IPS-NIHi7 (cell line): Measurements from ENCODE around the gene CRYBA1.
"Not testable (repeated sequence)": the region's sequence is repeated elsewhere in the genome, so short reads cannot be mapped to it uniquely, and the experiment has no call there.

Source experiments
- DNase-seq: peaks from one replicate; pipeline ENCODE4 v3.0.0; 2012; ENCODE audit warnings: mixed read lengths; ENCODE audit errors: extremely low spot score

Gene CRYBA1, protein sequence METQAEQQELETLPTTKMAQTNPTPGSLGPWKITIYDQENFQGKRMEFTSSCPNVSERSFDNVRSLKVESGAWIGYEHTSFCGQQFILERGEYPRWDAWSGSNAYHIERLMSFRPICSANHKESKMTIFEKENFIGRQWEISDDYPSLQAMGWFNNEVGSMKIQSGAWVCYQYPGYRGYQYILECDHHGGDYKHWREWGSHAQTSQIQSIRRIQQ

DNA sequence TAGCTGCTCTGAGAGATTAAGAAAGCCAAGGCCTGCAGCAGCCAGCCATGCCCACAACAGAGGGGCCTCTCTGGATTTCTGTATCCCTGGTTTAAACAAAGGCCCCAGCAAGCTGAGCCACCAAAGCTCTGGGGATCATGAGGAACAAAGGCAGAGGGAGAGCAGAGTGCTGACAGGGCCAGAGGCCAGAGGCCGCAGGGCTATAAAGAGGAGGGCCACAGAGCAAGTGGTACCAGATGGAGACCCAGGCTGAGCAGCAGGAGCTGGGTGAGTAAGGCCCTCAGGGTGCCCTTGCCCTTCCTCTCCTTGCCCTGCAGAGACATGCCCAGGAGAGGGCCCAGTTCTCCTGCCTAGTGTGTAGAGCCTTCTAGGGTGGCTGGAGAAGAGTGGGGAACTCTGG is at the start of gene CRYBA1:
TSS of gene CRYBA1 (plus strand) at position 232 of the 400 bp plus-strand sequence. CDS start at position 237, 5 bp downstream.
- no peak for DNase-seq

DNA sequence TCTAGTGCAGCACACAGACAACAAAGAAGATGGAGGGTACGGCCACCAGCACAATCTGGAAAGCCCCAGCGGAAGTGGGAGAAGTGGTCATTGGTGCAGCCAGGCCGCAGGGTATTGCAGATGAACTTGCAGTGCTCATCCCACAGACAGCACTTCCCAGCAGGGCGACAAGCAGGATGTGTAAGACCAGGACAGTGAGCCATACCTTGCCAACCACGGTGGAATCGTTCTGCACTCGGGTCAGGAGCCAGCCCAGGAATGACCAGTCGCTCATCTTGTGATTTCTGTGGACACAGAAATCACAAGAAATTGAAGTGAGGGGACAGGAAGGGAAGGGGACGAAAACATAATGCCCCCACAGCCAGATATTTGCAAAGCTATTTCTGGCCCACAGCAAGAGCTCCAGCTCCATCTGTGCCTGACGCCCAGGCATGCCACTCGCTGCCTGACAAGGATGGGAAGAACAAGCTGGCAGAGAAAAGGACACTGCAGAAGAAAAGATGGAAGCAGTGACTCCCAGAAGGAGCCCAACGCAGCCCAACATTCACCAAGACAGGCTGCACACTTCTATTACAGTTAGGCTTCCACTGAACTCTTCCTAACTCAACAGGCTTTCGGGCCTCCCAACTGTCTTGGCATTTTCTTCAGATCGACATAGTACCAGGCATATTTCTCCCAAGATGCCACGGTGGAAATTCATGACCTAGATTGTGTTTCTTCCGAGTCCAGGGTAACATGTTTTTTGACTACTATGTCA is 49.0 kb upstream of the CRYBA1 start:
- no peak for DNase-seq

DNA sequence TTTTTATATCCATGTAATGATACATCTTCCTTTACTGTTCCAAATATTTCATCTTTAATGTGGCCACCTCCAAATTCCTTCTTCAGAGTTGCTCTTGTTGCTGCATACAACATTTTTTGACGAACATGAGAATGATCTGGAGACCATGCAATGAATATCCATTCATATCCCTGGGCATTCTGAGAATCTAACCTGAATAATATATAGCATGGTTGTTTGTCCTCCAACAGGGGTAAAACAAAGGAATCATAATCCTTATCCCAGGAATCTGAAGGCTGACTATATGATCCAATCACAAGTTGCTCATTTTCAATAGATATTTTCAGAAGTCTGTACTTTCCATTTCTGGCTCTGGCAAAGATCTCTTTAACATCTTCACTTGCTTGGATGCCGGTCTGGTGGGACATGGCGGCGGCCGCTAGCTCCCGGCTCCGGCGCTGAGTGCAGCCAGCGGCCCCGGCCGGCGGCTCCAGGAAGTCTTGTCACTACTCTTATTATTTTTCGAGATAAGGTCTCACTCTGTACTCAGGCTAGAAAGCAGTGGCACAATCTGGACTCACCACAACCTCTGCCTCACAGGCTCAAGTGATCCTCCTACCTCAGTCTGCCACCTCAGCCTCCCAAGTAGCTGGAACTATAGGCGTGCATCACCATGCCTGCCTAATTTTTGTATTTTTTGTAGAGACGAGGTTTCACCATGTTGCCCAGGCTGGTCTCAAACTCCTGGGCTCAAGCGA is 42.4 kb upstream of the CRYBA1 start:
- not testable (repeated sequence) for DNase-seq

DNA sequence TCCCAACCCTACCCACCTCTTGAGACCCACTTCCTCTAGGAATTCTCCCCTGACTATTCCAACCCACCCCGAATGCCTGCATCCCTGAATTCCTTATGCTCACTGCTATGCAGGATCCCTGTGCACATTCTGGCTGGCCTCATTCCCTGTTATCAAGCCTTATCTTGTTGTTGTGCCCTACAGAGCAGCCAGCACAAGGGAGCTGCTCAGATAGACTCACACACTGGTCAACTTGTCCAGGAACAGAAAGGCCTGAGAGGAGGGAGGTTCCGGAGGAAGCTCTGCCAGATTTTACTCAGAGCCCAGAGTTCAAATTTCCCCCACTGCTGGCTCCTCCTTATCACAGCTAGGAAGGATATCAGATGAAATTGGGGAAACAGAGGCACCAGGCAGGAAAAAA is 41.6 kb upstream of the CRYBA1 start:
- DNase-seq, result no peak

DNA sequence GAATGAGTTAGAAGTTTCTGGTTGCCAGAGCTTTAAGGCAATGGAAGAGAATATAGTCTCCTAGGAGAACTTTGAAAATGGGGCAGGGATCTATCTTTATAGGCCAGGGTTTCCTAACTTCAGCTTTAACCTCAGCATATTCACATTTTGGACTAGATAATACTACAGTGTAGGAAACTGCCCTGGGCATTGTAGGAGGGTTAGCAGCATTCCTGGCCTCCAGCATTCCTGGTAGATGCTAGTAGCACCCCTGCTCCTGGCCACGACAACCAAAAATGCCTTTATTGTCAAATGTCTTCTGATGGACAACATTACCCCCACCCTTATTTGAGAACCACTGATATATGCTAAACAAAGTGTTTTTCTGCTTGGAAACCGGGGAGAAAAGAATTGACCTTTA is 38.7 kb upstream of the CRYBA1 start:
- DNase-seq, result no peak

DNA sequence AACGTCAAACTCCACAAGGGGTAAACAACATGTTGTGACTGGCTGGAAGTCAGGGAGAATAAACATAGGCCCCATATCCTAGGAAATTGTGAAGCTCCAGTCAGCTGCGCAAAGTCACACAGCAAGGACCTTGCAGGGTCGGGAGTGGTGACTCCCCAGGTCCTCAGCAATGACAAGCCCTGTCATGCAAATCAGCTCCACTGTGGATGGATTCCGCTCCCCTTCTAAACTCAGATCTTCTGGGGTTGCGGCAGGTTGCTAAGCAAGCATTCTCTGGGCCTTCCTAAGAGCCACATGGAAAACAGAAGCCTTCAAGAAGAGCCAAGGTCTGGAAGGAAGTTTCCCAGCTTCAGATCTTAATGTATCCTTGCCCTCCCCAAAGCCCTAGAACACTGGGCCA is 37.6 kb upstream of the CRYBA1 start:
- no peak for DNase-seq

DNA sequence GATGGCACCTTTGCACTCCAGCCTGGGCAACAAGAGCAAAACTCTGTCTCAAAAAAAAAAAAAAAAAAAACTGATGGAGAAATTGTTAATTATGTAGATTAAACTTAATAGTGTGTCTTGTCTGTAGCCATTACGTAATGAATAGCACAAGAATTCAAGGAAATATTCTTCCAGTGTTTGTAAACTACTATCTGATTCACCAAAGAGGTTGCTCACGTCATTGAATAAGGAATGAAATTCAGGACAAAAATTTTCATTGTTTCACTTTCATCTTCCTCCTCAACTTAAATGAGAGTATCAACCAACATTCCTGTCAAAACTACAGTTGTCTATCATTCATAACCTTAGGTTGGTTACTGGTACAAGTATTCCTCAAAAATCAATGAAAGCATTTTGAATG is 35.8 kb upstream of the CRYBA1 start:
- DNase-seq, result no peak

DNA sequence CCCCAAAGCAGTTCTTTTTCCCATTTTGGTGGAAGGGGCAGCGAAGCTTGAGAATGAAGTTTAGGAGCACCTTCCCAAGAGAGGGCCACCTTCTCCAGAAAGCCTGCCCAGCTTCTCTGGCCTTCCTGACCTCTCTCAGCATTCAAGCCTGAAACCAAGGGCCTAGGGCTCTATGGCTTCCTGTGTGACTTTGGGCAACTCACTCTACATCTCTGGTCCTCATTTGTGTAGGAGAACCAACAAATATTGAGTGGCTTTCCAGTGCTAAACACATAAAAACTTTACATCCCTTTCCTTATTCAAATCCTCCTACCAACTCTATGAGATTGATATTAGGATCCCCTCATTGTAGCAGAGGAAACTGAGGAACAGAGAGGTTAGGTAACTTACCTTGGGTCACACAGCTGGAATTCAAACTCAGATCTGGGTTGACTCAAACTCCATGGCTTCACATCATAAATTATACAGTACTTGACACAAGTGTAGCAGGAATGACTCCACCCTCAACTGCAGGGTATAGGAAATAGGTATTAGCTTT is 34.5 kb upstream of the CRYBA1 start:
- DNase-seq, result no peak

DNA sequence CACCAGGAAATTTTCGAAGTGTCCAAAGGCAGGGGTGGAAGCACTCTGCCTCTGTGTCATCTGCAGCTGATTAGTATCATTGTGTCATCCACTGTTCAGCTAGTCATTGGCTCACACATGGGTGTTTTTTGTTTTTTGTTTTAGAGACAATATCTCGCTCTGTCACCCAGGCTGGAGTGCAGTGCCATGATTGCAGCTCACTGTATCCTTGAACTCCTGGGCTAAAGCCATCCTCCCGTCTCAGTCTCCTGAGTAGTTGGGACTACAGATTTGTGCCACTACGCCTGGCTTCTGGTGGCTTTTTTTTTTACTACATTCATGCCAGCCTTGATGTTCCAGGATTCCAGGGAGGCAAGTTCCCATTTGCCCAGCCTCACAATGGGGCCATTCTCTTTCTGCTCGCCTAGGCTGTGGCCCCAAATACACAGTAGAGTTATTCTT is 34.0 kb upstream of the CRYBA1 start:
- DNase-seq, result no peak

DNA sequence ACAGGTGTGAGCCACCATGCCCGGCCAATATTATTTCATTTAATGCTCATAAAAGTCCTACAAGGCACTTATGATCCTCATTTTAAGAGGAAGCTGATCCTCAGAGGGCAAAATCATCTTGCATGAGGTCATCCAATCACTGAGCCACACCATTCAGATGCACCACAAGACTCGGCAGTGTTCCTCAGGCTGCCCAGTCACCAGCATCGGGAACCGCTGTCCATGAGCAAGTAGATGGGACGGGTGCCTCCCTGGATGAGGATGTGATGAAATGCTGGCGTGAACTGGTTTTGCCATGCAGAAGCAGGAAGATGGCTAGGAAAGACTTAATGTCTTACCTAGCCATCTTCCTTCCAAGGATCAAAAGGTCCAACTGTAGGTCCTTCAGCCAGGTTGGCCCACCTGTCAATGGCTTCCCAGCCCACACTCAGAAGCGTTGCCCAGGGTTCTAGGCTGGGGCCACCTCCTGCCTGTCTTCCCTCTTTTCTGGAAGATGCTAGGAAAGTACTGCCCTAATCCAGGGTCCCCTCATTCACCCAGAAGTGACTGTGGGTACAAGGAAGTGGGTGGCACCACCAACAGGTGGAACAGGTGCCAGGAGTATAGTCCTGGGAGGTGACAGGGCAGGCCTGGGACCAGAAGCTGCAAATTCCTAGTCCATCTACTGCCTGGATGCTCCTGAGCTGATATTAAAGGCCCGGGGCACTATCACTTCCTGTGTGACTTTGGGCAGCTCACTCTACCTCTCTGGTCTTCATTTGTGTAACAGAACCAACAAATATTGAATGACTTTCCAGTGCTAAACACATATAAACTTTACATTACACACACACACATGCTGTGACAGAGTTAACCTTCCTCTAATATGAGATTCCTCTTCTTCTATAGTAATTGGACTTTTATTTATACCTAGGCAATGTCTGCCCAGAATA is 32.2 kb upstream of the CRYBA1 start:
- no peak for DNase-seq

DNA sequence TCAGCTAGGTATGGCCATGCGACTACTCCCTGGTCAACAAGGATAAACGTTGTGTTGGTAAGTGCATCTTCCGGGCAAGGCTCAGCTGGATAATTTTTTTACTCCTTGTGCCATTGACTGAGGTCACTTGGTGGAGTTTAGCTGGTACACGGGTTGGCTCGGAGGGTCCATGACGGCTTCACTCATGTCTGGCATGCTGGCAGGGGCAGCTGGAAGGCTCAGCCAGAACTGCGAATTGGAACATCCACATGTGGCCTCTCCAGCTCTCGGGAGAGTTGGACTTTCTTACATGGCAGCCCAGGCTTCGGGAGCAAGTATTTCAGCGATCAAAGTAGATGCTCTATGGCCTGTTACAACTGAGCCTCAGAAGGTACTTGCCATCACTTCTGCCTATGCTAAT is 31.5 kb upstream of the CRYBA1 start:
- no peak for DNase-seq

DNA sequence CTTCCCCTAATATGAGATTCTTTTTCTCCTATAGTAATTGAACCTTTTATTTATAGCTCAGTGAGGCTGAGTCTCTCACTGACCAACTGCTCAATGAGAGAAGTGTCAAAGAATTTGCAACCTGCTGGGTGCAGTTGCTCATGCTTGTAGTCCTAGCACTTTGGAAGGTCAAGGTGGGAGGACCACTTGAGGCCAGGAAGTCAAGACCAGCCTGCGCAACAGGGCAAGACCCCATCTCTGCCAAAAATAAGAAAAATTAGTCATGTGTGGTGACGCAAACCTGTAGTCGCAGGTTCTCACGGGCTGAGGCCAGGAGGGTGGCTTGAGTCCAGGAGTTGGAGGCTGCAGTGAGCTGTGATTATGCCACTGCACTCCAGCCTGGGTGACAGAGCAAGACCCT is 30.9 kb upstream of the CRYBA1 start:
- no peak for DNase-seq

DNA sequence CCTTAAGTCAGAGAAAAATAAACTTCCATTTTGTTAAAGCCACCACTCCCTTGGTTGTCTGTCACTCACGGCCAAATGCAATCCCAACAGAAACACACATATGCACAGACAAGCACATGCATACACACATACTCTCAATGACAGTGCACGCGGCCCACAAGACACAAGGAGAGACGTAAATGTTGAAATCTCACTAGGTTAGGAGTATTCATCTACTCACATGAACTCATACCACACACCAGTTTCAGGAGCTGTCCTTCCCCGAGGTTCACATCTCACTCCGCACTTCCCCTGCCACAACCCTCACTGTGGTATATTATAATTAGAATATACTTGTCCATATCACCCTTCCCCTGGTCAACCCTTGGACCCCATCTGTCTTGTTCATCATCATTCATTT is 30.5 kb upstream of the CRYBA1 start:
- DNase-seq, result no peak

DNA sequence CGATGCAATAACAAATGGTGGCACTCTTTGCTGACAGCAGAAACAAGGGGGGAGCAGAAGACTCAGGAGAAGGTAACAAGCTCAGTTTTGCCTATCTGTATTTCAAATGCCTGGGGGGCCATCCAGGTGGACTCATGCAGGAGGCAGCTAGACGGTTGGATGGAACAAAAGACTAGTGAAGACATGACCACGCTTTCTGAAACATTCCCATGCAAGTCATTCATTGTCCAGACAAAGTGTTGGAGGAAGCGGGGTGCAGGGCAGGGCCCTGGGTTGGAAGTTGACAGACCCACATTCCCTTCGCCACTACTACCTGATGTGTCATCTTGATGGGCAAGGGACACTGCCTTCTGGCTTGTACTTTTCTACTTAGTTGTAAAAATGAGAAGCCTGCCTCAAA is 29.8 kb upstream of the CRYBA1 start:
- no peak for DNase-seq

DNA sequence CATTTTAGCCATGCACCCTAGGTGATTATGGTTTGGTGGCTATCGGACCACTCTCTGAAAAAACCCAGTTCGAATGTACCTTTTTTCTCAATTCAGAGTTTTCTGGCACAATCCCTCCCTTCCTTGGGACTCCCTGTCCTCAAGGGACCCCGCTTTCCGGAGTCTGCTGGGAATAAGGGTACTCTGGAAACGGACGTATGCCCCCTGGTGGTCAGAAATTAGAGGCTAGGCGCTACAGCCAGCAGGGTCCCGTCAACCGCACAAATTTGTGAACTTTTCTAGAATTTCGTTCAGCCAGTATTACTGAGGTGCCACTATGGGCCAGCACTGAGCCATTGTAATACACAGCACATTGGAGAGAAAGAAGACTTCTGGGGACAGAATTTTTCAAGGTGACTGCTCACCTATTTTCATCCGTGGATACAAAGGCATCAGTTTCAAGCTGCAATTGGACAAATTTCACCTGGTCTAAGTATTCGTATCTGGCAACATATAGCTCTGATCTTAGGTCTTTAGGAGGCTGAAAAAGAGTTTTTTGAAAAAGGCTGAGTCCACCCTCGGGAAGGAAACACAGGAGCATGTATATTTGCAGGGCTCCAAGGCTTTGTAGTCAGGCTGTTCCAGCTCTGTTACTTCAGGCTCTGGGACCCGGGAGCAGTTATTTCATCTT is 27.1 kb upstream of the CRYBA1 start:
- peak; percentile 95 for DNase-seq

DNA sequence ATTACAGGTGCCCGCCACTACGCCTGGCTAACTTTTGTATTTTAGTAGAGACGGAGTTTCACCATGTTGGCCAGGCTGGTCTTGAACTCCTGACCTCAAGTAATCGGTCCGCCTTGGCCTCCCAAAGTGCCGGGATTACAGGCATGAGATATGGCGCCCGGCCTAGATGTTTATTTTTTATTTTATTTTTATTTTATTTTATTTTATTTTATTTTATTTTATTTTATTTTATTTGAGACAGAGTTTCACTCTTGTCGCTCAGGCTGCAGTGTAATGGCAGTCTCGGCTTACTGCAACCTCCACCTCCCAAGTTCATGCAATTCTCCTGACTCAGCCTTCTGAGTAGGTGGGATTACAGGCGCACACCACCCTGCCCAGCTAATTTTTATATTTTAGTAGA is 25.3 kb upstream of the CRYBA1 start:
- DNase-seq, result not testable (repeated sequence)

DNA sequence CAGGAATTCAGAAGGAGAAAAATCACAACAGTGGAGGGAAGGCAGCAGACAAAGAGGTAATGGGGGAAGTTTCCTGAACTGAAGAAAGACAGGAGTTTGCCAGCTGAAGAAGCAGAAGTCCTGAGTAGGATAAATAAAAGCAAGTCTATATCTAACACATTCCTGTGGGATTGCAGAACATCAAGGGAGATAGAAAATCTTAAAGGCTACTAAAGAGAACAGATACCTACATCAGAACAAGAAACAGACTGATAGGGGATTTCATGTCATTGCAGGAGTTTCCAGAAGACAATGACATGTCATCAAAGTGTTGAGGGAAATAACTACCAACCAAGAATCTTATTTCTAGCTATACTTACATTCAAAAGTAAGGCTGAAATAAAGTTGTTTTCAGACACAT is 21.3 kb upstream of the CRYBA1 start:
- DNase-seq, result peak; percentile 5

DNA sequence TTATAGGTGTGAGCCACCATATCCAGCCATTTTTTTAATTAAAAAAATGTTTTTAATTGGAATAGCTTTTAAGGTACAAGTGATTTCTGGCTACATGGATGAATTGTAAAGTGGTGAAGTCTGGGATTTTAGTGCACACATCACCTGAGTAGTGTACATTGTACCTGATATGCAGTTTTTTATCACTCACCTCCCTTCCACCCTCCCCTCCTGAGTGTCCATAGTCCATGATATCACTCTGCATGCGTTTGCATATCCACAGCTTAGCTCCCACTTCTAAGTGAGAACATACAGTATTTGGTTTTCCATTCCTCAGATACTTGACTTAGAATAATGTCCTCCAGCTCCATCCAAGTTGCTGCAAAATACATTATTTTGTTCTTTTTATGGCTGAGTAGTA is 13.4 kb upstream of the CRYBA1 start:
- no peak for DNase-seq

DNA sequence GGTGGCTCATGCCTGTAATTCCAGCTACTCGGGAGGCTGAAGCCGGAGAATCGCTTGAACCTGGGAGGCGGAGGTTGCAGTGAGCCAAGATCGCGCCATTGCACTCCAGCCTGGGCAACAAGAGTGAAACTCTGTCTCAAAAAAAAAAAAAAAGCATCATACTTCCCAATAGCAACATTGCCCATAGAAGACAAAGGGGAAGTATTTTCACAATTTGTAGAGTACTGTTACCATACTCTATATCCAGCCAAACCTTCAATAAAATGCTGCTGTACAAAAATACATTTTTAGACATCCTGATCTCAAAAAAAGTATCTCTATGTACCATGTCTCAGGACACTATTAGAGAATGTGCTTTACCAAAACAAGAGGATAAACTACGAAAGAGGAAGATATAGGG is 11.7 kb upstream of the CRYBA1 start:
- not testable (repeated sequence) for DNase-seq

DNA sequence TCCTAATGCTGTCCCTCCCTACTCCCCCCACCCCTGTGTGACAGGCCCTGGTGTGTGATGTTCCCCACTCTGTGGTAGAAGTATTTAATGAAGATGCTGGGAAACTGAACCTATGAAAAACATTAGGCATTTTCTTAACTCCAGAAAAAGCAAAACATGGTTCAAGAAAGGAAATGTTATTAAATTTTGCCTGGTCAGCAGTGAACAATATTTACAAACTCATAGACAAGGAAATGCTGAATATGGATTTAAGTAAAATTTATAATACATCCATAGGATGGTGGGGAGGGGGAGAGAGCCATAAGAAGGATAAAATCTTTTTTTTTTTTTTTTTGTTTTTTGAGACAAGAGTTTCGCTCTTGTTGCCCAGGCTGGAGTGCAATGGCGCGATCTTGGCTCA is 10.8 kb upstream of the CRYBA1 start:
- DNase-seq, result no peak
